Astrocyte (in vitro differentiated cells and primary cell): ENCODE measurements around the gene DYNC1LI2. TPM values are rescaled to one million over a fixed set of nuclear protein-coding genes. Genes with fewer than 3 reads are reported as not detected.

Experiments used
- DNase-seq: peaks from one replicate; pipeline ENCODE4 v3.0.0-alpha.2; 2010; ENCODE audit warnings: low read depth
- FAIRE-seq: peaks from 2 replicates; lab custom pipeline; 2011; peaks lifted over from hg19 to GRCh38; lab: Jason Lieb, UNC
- H2AFZ ChIP-seq: 2 replicates; pipeline ENCODE4 v1.6.0; 2012; ENCODE audit warnings: low read depth, low read length, inconsistent platforms
- H3K27ac ChIP-seq: 2 replicates; pipeline ENCODE4 v1.5.1; 2011; ENCODE audit warnings: low read depth, low read length, inconsistent platforms
- H3K27me3 ChIP-seq: 2 replicates; pipeline ENCODE4 v1.6.0; 2011; ENCODE audit warnings: low read length, inconsistent platforms; ENCODE audit not compliant: insufficient read depth
- H3K36me3 ChIP-seq: 2 replicates; pipeline ENCODE4 v1.5.1; 2011; ENCODE audit warnings: low read length, inconsistent platforms; ENCODE audit not compliant: insufficient read depth
- H3K4me1 ChIP-seq: 2 replicates; pipeline ENCODE4 v1.5.1; 2011; ENCODE audit warnings: low read length, inconsistent platforms; ENCODE audit not compliant: insufficient read depth
- H3K4me2 ChIP-seq: 2 replicates; pipeline ENCODE4 v1.6.0; 2012; ENCODE audit warnings: low read length, inconsistent platforms
- H3K4me3 ChIP-seq: 2 replicates; pipeline ENCODE4 v1.5.1; 2011; ENCODE audit warnings: low read depth, mild to moderate bottlenecking, low read length, inconsistent platforms; ENCODE audit not compliant: insufficient read depth
- H3K79me2 ChIP-seq: 2 replicates; pipeline ENCODE4 v1.6.0; 2012; ENCODE audit warnings: mild to moderate bottlenecking, low read length, inconsistent platforms; ENCODE audit not compliant: insufficient read depth
- H3K9ac ChIP-seq: 2 replicates; pipeline ENCODE4 v1.6.0; 2012; ENCODE audit warnings: mild to moderate bottlenecking, low read length, inconsistent platforms
- H3K9me3 ChIP-seq: 2 replicates; pipeline ENCODE4 v1.5.1; 2012; ENCODE audit warnings: low read depth, mild to moderate bottlenecking, low read length, inconsistent platforms; ENCODE audit not compliant: insufficient read depth
- H4K20me1 ChIP-seq: 2 replicates; pipeline ENCODE4 v1.6.0; 2012; ENCODE audit warnings: low read length, inconsistent platforms; ENCODE audit not compliant: insufficient read depth
- H3K27ac Mint-ChIP-seq: one replicate; pipeline ENCODE4 v1.8.0; 2021; ENCODE audit warnings: mild to moderate bottlenecking, mixed read lengths; ENCODE audit not compliant: unreplicated experiment
- H3K27me3 Mint-ChIP-seq: one replicate; pipeline ENCODE4 v1.8.0; 2021; ENCODE audit warnings: low read depth, mixed read lengths; ENCODE audit not compliant: unreplicated experiment
- H3K36me3 Mint-ChIP-seq: one replicate; pipeline ENCODE4 v1.8.0; 2021; ENCODE audit warnings: low read depth, mixed read lengths; ENCODE audit not compliant: unreplicated experiment
- H3K4me1 Mint-ChIP-seq: one replicate; pipeline ENCODE4 v1.8.0; 2021; ENCODE audit warnings: low read depth, mixed read lengths; ENCODE audit not compliant: unreplicated experiment
- H3K4me3 Mint-ChIP-seq: one replicate; pipeline ENCODE4 v1.8.0; 2021; ENCODE audit warnings: mild to moderate bottlenecking, moderate library complexity, mixed read lengths; ENCODE audit not compliant: unreplicated experiment
- H3K9me3 Mint-ChIP-seq: one replicate; pipeline ENCODE4 v1.8.0; 2021; ENCODE audit warnings: mild to moderate bottlenecking, mixed read lengths; ENCODE audit not compliant: unreplicated experiment
- EZH2 ChIP-seq: IDR thresholded peaks from 2 replicates; pipeline ENCODE4 v1.6.1; 2012; ENCODE audit warnings: mild to moderate bottlenecking, low read length, inconsistent platforms; ENCODE audit not compliant: insufficient read depth
- total RNA-seq: library from RNA; stranded (reverse); gene quantifications from 2 replicates; pipeline ENCODE4 v1.2.1, GENCODE V29; 2021
- TF ChIP-seq, protein P1 (sequence below): IDR thresholded peaks from 2 replicates; pipeline ENCODE4 v1.5.1; 2011; ENCODE audit warnings: low read depth, mild to moderate bottlenecking, inconsistent platforms, low read length, moderate library complexity; ENCODE audit not compliant: insufficient read depth

The DYNC1LI2 gene
- total RNA-seq, 1 donor from 2014 or later: 150 TPM

GRCh38 chr16:66750279-66751052 lies 943 bp downstream of the DYNC1LI2 start:
- peak overlapping the region; percentile 100 for H3K4me2 ChIP-seq
- peak overlapping the region; percentile 93 for H3K4me3 Mint-ChIP-seq
- no peaks in the 10 kb centered on the region for H3K27me3 ChIP-seq
- no peak for TF ChIP-seq EZH2
- H4K20me1 ChIP-seq: peaks cover 48% of the 10 kb centered on the region
- peak overlapping the region; percentile 77 for H2AFZ ChIP-seq
- H3K9ac ChIP-seq: peak overlapping the region; percentile 98
- no peaks in the 10 kb centered on the region for H3K9me3 Mint-ChIP-seq
- H3K4me1 Mint-ChIP-seq: peaks cover 31% of the 10 kb centered on the region
- peaks cover 13% of the 10 kb centered on the region for H3K4me1 ChIP-seq
- peak overlapping the region; percentile 100 for H3K4me3 ChIP-seq
- H3K27me3 Mint-ChIP-seq: no peaks in the 10 kb centered on the region
- H3K79me2 ChIP-seq: peaks cover 65% of the 10 kb centered on the region
- no peak for FAIRE-seq
- H3K27ac Mint-ChIP-seq: peak overlapping the region; percentile 45
- peaks cover 8% of the 10 kb centered on the region for H3K36me3 Mint-ChIP-seq
- no peak for DNase-seq
- H3K9me3 ChIP-seq: no peaks in the 10 kb centered on the region
- peak overlapping the region; percentile 96 for H3K27ac ChIP-seq
- peaks cover 21% of the 10 kb centered on the region for H3K36me3 ChIP-seq

DNA sequence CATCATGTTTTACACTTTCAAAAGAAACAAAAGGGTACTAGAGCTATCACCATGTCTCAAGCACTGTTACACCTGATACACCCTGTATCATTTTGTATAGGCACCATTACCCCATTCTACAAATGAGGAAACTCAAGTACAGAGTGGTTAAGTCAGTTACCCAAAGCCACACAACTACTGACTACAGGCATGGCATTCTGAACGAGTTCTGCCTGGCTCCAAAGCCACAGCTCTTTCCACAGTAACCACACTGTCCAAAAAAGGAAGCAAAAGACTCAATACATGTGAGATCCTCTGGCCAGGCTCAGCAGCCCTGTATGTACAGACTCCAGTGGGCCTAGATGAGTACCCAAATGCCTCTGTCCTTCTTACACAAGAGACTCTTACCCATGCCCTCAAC lies 4.7 kb downstream of the DYNC1LI2 start:
- Histone ChIP-seq H3K4me1 (peaks cover 20% of the 10 kb centered on the region), H3K27me3 (no peaks in the 10 kb centered on the region), H3K9me3 (no peaks in the 10 kb centered on the region), H3K79me2 (peaks cover 85% of the 10 kb centered on the region), H3K36me3 (peaks cover 42% of the 10 kb centered on the region), H3K9ac (no peak overlapping the region), H3K4me2 (no peak overlapping the region), H2AFZ (no peak overlapping the region), H4K20me1 (peaks cover 68% of the 10 kb centered on the region), H3K4me3 (no peak overlapping the region), H3K27ac (no peak overlapping the region)
- Mint-ChIP-seq H3K4me1 (peaks cover 39% of the 10 kb centered on the region), H3K9me3 (no peaks in the 10 kb centered on the region), H3K27me3 (no peaks in the 10 kb centered on the region), H3K27ac (peak overlapping the region; percentile 31), H3K36me3 (peaks cover 10% of the 10 kb centered on the region), H3K4me3 (no peak overlapping the region)
- TF ChIP-seq, protein P1, sequence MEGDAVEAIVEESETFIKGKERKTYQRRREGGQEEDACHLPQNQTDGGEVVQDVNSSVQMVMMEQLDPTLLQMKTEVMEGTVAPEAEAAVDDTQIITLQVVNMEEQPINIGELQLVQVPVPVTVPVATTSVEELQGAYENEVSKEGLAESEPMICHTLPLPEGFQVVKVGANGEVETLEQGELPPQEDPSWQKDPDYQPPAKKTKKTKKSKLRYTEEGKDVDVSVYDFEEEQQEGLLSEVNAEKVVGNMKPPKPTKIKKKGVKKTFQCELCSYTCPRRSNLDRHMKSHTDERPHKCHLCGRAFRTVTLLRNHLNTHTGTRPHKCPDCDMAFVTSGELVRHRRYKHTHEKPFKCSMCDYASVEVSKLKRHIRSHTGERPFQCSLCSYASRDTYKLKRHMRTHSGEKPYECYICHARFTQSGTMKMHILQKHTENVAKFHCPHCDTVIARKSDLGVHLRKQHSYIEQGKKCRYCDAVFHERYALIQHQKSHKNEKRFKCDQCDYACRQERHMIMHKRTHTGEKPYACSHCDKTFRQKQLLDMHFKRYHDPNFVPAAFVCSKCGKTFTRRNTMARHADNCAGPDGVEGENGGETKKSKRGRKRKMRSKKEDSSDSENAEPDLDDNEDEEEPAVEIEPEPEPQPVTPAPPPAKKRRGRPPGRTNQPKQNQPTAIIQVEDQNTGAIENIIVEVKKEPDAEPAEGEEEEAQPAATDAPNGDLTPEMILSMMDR: no peak
- TF ChIP-seq EZH2: no peak
- DNase-seq (peak; percentile 60), FAIRE-seq (no peak)

GRCh38 chr16:66746048-66746447 lies 5.4 kb downstream of the DYNC1LI2 start:
- Mint-ChIP-seq H3K27ac (no peak overlapping the region), H3K4me3 (peak overlapping the region; percentile 35), H3K36me3 (peaks cover 10% of the 10 kb centered on the region), H3K4me1 (peaks cover 44% of the 10 kb centered on the region), H3K9me3 (no peaks in the 10 kb centered on the region), H3K27me3 (no peaks in the 10 kb centered on the region)
- Histone ChIP-seq H3K4me3 (no peak overlapping the region), H3K9me3 (no peaks in the 10 kb centered on the region), H3K4me2 (no peak overlapping the region), H4K20me1 (peaks cover 72% of the 10 kb centered on the region), H3K27ac (no peak overlapping the region), H3K27me3 (no peaks in the 10 kb centered on the region), H3K9ac (no peak overlapping the region), H3K4me1 (peaks cover 26% of the 10 kb centered on the region), H3K79me2 (peaks cover 81% of the 10 kb centered on the region), H3K36me3 (peaks cover 46% of the 10 kb centered on the region), H2AFZ (no peak overlapping the region)
- FAIRE-seq: no peak
- no peak for DNase-seq
- TF ChIP-seq, protein P1: no peak
- no peak for TF ChIP-seq EZH2
